ENCODE measurements around the gene MYLIP. TPM values are rescaled to one million over a fixed set of nuclear protein-coding genes. Genes with fewer than 3 reads are reported as not detected.

MYLIP gene
- total RNA-seq, 4 donors from 2014 or later = 25.9 to 53.0 (median 36.5) TPM

DNA sequence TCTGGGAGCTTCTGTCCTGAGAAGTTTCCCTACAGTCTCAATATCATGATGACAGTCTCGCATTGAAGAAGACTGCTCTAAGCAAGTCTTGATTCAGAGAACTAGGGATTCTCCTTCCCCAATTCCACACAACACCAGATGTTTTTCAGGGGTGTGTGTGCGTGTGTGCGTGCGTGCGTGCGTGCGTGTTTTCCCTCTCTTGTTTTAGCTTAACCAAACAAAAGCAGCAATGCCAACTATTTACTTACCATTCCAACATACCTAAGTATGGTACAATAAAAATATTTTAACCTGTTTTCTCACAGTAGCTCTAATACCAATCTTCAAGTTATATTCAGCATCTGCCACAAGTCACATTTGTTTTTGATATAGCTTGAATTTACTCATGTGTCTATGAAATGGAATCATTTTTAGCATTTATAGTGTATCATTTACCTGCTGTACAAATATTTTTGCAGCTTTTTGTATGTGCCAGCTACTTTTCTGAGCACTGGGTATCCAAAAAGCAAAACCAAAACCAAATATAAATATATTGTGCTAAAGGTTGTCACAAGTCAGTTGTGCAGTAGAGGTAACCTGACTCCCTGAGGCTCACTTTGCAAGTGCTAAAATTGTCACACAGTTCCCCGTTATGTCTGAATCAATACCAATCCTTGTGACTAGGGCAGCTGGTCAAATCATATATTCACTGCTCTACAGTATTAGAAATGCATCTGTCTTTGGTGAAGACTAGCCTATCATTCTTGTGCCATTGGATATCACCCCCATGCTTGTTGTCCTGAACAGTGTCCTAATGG is 21.7 kb upstream of the MYLIP start:
- 98% methylated on average over 8 of the region's 8 CpGs for WGBS
- Histone ChIP-seq H3K27me3 (no peaks in the 10 kb centered on the region), H3K9me3 (no peaks in the 10 kb centered on the region), H3K4me1 (peaks cover 7% of the 10 kb centered on the region), H3K4me3 (no peak overlapping the region), H3K36me3 (no peaks in the 10 kb centered on the region), H3K27ac (no peak overlapping the region)
- TF ChIP-seq, protein P1, sequence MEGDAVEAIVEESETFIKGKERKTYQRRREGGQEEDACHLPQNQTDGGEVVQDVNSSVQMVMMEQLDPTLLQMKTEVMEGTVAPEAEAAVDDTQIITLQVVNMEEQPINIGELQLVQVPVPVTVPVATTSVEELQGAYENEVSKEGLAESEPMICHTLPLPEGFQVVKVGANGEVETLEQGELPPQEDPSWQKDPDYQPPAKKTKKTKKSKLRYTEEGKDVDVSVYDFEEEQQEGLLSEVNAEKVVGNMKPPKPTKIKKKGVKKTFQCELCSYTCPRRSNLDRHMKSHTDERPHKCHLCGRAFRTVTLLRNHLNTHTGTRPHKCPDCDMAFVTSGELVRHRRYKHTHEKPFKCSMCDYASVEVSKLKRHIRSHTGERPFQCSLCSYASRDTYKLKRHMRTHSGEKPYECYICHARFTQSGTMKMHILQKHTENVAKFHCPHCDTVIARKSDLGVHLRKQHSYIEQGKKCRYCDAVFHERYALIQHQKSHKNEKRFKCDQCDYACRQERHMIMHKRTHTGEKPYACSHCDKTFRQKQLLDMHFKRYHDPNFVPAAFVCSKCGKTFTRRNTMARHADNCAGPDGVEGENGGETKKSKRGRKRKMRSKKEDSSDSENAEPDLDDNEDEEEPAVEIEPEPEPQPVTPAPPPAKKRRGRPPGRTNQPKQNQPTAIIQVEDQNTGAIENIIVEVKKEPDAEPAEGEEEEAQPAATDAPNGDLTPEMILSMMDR (IDR thresholded peaks at IDR 0.05) = no peak
- TF ChIP-seq POLR2AphosphoS5 (IDR thresholded peaks at IDR 0.05) (no peak), POLR2A (IDR thresholded peaks at IDR 0.05) (no peak), EP300 (IDR thresholded peaks at IDR 0.05) (no peak)
- DNase-seq (ENCODE audit: low spot score in 2 of 2) = no peak

- 60% methylated on average over 5 of the region's 5 CpGs for WGBS
- no peak overlapping the region for H3K4me3 ChIP-seq
- no peak overlapping the region for H3K27ac ChIP-seq
- H3K27me3 ChIP-seq = no peaks in the 10 kb centered on the region
- no peaks in the 10 kb centered on the region for H3K36me3 ChIP-seq
- no peaks in the 10 kb centered on the region for H3K9me3 ChIP-seq
- peaks cover 7% of the 10 kb centered on the region for H3K4me1 ChIP-seq
- TF ChIP-seq, protein P1 (IDR thresholded peaks at IDR 0.05) = no peak
- TF ChIP-seq EP300 (IDR thresholded peaks at IDR 0.05) (no peak), POLR2AphosphoS5 (IDR thresholded peaks at IDR 0.05) (no peak), POLR2A (IDR thresholded peaks at IDR 0.05) (no peak)
- DNase-seq (ENCODE audit: low spot score in 2 of 2) = no peak
Observed at GRCh38 chr6:16108419-16108818, 20.5 kb upstream of the MYLIP start.

DNA sequence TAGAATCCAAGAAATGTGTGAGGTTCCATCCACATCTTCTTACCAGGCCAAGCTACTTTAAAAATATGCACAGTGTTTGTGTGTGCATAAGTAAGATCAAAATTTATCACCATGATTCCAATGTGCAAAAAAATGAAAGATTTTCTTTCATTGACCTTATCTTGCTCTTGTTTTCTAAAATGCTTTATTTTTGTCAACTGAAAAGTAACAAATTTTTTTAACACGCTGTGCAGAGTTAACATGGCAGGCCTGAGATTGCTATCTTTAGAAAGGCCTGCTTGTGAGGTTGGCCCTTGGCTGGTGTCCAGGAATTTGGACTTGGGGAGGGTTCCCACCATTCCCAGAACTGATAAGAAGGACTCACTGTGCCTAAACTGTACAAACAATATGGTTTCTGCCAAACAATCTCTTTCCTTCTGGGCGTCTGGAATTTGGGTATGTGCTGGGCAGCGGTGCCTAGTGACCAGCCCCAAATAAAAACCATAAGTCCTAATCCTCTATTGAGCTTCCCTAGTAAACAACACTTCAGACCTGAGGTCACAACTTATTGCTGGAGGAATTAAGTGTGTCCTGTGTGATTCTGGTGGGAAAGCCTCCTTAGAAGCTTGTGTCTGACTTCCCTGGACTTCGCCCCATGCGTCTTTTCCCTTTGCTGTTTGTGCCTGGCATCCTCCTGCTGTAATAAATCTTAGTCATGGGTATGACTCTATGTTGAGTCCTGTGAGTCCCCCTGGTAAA is 19.8 kb upstream of the MYLIP start:
- H3K27ac ChIP-seq = peak overlapping the region; percentile 10
- 86% methylated on average over 5 of the region's 5 CpGs for WGBS
- DNase-seq (ENCODE audit: low spot score in 2 of 2) = no peak
- peaks cover 2% of the 10 kb centered on the region for H3K4me1 ChIP-seq
- H3K9me3 ChIP-seq = no peaks in the 10 kb centered on the region
- no peaks in the 10 kb centered on the region for H3K36me3 ChIP-seq
- no peak overlapping the region for H3K4me3 ChIP-seq
- no peaks in the 10 kb centered on the region for H3K27me3 ChIP-seq
- no peak for TF ChIP-seq POLR2AphosphoS5 (IDR thresholded peaks at IDR 0.05)
- TF ChIP-seq, protein P1 (IDR thresholded peaks at IDR 0.05) = no peak
- TF ChIP-seq POLR2A (IDR thresholded peaks at IDR 0.05) = no peak
- no peak for TF ChIP-seq EP300 (IDR thresholded peaks at IDR 0.05)

DNA sequence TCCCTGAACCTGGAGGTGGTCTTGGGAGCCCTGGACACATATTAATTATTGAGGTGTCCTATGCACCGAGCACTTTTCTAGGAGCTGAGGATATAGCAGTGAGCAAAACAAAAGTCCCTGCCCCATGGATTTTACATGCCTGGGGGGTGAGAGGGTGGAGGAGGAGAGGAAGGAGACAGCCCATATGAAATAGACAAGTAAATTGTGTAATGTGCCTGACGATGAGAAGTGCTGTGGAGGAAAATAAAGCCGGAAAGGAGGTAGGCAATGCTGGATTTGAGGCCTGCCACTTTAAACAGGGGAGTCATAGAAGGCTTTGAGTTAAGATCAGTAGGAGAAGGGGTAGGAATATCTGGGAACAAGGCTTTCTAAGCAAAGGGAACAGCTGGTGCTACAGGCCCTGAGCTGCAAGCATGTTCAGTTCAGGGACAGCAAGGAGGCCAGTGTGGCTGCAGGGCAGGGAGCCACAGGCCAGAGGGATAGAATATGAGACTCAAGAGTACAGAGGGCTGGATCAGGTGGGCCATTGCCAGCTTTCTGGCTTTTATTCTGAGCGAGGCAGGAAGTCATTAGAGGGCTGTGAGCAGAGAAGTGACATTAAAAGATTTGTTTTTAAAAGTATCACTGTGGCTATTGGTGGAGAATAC is 19.1 kb upstream of the MYLIP start:
- DNase-seq (ENCODE audit: low spot score in 2 of 2) = no peak
- Histone ChIP-seq H3K36me3 (no peaks in the 10 kb centered on the region), H3K4me3 (no peak overlapping the region), H3K27me3 (no peaks in the 10 kb centered on the region), H3K9me3 (no peaks in the 10 kb centered on the region), H3K27ac (peak overlapping the region; percentile 10), H3K4me1 (no peaks in the 10 kb centered on the region)
- TF ChIP-seq POLR2A (IDR thresholded peaks at IDR 0.05) (no peak), POLR2AphosphoS5 (IDR thresholded peaks at IDR 0.05) (no peak), EP300 (IDR thresholded peaks at IDR 0.05) (no peak)
- TF ChIP-seq, protein P1 (IDR thresholded peaks at IDR 0.05) = no peak
- 75% methylated on average over 4 of the region's 4 CpGs for WGBS

DNA sequence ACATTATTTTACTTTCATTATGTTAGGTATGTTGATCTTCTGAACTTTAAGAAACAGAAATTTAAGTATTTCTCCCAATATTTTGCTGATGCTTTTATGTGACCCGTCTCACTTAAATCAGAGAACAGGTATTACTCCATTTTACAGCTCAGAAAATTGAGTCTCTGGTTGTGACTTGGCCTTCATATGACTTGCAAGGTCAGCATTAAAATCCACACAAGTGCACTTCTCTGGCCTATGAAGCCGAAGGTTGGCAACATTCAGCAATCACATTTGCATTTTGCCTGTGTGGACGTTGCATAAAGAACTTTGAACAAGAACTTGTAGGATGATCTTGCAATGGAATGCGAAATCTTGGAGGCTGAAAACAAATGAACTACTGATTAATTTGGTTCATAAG is 10.1 kb upstream of the MYLIP start:
- Histone ChIP-seq H3K27ac (no peak overlapping the region), H3K4me1 (no peaks in the 10 kb centered on the region), H3K4me3 (no peak overlapping the region), H3K27me3 (no peaks in the 10 kb centered on the region), H3K36me3 (no peaks in the 10 kb centered on the region), H3K9me3 (no peaks in the 10 kb centered on the region)
- 85% methylated on average over 4 of the region's 4 CpGs for WGBS
- no peak for DNase-seq (ENCODE audit: low spot score in 2 of 2)
- TF ChIP-seq POLR2AphosphoS5 (IDR thresholded peaks at IDR 0.05) (no peak), EP300 (IDR thresholded peaks at IDR 0.05) (no peak), POLR2A (IDR thresholded peaks at IDR 0.05) (no peak)
- TF ChIP-seq, protein P1 (IDR thresholded peaks at IDR 0.05) = no peak
